Hepatocyte (in vitro differentiated cells): Measurements from ENCODE around the gene PACRG.

Experiments
- EZH2 ChIP-seq: fragments of 200-600 bp; sonication (generic); IDR thresholded peaks from 2 replicates; pipeline ENCODE4 v1.6.1; 2016; ENCODE audit warnings: antibody characterized with exemption, mild to moderate bottlenecking, borderline replicate concordance
- TF ChIP-seq, protein P1 (sequence below): fragments of 200-600 bp; sonication (generic); IDR thresholded peaks from 2 replicates; pipeline ENCODE4 v1.5.1; 2016; ENCODE audit warnings: antibody characterized with exemption, mild to moderate bottlenecking; ENCODE audit not compliant: poor library complexity

DNA sequence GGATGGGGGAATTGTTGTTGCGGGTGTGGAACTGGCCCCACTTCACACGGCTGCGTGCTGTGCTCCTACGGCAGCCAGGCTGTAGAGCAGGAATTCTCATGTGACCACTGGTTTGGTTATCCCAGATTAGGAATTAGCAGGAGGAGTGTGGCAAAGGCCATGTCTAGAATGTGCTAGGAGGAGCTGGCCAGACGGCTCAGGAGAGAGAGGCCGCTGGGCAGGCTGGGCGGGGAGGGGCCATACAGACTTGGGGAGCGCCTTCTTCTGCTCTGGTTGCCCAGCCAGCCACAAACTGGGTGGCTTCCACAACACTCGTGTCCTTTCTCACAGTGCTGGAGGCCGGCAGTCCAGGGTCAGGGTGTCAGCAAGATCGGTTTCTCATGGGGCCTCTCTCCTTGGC, 441.7 kb downstream of the PACRG start:
- no peak for TF ChIP-seq EZH2
- TF ChIP-seq, protein P1, sequence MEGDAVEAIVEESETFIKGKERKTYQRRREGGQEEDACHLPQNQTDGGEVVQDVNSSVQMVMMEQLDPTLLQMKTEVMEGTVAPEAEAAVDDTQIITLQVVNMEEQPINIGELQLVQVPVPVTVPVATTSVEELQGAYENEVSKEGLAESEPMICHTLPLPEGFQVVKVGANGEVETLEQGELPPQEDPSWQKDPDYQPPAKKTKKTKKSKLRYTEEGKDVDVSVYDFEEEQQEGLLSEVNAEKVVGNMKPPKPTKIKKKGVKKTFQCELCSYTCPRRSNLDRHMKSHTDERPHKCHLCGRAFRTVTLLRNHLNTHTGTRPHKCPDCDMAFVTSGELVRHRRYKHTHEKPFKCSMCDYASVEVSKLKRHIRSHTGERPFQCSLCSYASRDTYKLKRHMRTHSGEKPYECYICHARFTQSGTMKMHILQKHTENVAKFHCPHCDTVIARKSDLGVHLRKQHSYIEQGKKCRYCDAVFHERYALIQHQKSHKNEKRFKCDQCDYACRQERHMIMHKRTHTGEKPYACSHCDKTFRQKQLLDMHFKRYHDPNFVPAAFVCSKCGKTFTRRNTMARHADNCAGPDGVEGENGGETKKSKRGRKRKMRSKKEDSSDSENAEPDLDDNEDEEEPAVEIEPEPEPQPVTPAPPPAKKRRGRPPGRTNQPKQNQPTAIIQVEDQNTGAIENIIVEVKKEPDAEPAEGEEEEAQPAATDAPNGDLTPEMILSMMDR: no peak
